CD4-positive, alpha-beta T cell treated with Interleukin-2 at 100 ng/mL for 4 hours (primary cell): ENCODE results near the gene DCAF10.
"Not testable (repeated sequence)": the region's sequence is repeated elsewhere in the genome, so short reads cannot be mapped to it uniquely, and the experiment has no call there.

Experiments used
- DNase-seq: peaks from one replicate; pipeline ENCODE4 v3.0.0-alpha.2; 2020; ENCODE audit warnings: low spot score

Gene DCAF10

GRCh38 chr9:37908698-37909186 lies 108.1 kb downstream of the DCAF10 start:
- no peak for DNase-seq

GRCh38 chr9:37909326-37909725 lies 108.7 kb downstream of the DCAF10 start:
- DNase-seq = no peak

DNA sequence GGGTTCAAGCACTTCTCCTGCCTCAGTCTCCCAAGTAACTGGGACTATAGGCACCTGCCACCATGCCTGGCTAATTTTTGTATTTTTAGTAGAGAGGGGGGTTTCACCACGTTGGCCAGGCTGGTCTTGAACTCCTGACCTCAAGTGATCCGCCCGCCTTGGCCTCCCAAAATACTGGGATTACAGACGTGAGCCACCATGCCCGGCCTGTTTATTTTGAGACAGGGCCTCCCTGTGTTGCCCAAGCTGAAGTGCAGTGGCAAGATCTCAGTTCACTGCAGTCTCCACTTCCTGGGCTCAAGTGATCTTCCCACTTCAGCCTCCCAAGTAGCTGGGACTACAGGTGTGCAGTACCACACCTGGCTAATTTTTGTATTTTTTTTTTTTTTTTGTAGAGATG lies 109.2 kb downstream of the DCAF10 start:
- DNase-seq = not testable (repeated sequence)

GRCh38 chr9:37910271-37910670 lies 109.7 kb downstream of the DCAF10 start:
- no peak for DNase-seq

GRCh38 chr9:37911271-37911681 lies 110.7 kb downstream of the DCAF10 start:
- DNase-seq = no peak

- DNase-seq = peak; percentile 87
These were observed 113.0 kb downstream of the DCAF10 start for GRCh38 chr9:37913480-37914153.

GRCh38 chr9:37914154-37914551 lies 113.6 kb downstream of the DCAF10 start:
- no peak for DNase-seq

DNA sequence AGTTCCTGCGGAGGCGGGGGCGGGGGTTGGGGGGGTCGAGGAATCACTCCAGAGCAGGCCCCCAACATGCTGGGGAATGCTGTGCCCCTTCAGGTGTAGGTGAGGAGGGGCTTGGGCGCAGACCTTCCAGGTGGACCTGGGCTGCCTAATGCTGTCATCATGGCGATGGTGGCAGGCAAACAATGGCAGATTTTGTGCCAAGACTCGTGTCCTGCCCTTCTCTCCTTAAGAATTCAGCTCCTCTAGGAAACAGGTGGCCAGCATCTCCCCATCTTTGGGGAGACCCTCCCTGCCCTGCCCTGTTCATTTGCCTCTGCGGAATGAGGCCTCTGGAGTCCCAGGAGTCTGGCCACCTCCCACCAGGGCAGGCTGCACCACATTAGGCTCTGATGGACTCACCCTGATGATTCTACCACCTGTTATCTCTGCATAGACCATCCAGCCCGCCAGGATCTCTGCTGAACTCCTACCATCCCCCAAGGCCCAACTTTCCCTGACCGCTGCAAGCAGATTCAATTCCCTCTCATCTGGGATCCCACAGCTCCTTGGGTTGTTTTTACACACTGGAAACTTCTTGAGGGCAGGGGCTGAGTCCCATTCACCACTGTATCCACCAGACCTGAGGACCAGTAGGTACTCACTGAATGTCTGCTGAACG lies 114.2 kb downstream of the DCAF10 start:
- no peak for DNase-seq

GRCh38 chr9:37915911-37916470 lies 115.4 kb downstream of the DCAF10 start:
- DNase-seq = no peak

- no peak for DNase-seq
These were observed 116.1 kb downstream of the DCAF10 start for GRCh38 chr9:37916471-37917312.
